ENCODE data around the gene SDHD.

SDHD gene

GRCh38 chr11:112123129-112123528 is 36.5 kb downstream of the SDHD start:
- Histone ChIP-seq H3K4me1 (no peaks in the 10 kb centered on the region), H3K27me3 (no peaks in the 10 kb centered on the region)
- no peak for TF ChIP-seq Cebpa-rat (IDR thresholded peaks at IDR 0.05)

GRCh38 chr11:112127056-112127455 is 40.4 kb downstream of the SDHD start:
- TF ChIP-seq Cebpa-rat (IDR thresholded peaks at IDR 0.05), result no peak
- no peaks in the 10 kb centered on the region for H3K27me3 ChIP-seq
- no peaks in the 10 kb centered on the region for H3K4me1 ChIP-seq
- no peaks in the 10 kb centered on the region for H3K36me3 ChIP-seq
- no peak overlapping the region for H3K9ac ChIP-seq
- H3K4me3 ChIP-seq, result no peak overlapping the region
- H3K4me2 ChIP-seq, result no peak overlapping the region
- H3K27ac ChIP-seq, result no peak overlapping the region
- H4K20me1 ChIP-seq, result no peaks in the 10 kb centered on the region
- no peaks in the 10 kb centered on the region for H3K9me3 ChIP-seq

More at GRCh38 chr11:112123129-112123528, 36.5 kb downstream of the SDHD start:
- Histone ChIP-seq H3K9me3 (no peaks in the 10 kb centered on the region), H3K4me2 (no peak overlapping the region), H3K4me3 (no peak overlapping the region), H3K36me3 (peaks cover 7% of the 10 kb centered on the region), H3K27ac (no peak overlapping the region), H3K9ac (no peak overlapping the region), H4K20me1 (no peaks in the 10 kb centered on the region)

- Histone ChIP-seq H3K4me3 (no peak overlapping the region), H3K27me3 (no peaks in the 10 kb centered on the region), H3K4me1 (no peaks in the 10 kb centered on the region), H3K9ac (no peak overlapping the region), H3K9me3 (no peaks in the 10 kb centered on the region), H3K27ac (no peak overlapping the region), H3K36me3 (no peaks in the 10 kb centered on the region), H4K20me1 (no peaks in the 10 kb centered on the region), H3K4me2 (no peak overlapping the region)
- TF ChIP-seq Cebpa-rat (IDR thresholded peaks at IDR 0.05), result no peak
Observed at GRCh38 chr11:112128483-112129121, 41.9 kb downstream of the SDHD start.

GRCh38 chr11:112129656-112130055 is 43.0 kb downstream of the SDHD start:
- Histone ChIP-seq H4K20me1 (no peaks in the 10 kb centered on the region), H3K27me3 (no peaks in the 10 kb centered on the region), H3K27ac (no peak overlapping the region), H3K9me3 (no peaks in the 10 kb centered on the region), H3K4me1 (no peaks in the 10 kb centered on the region), H3K4me2 (no peak overlapping the region), H3K36me3 (no peaks in the 10 kb centered on the region), H3K4me3 (no peak overlapping the region), H3K9ac (no peak overlapping the region)
- TF ChIP-seq Cebpa-rat (IDR thresholded peaks at IDR 0.05), result no peak

GRCh38 chr11:112132737-112133136 is 46.1 kb downstream of the SDHD start:
- Histone ChIP-seq H3K4me1 (no peaks in the 10 kb centered on the region), H3K4me2 (no peak overlapping the region), H3K9ac (no peak overlapping the region)

GRCh38 chr11:112134473-112134872 is 47.8 kb downstream of the SDHD start:
- H3K9me3 ChIP-seq, result no peaks in the 10 kb centered on the region
- no peaks in the 10 kb centered on the region for H4K20me1 ChIP-seq
- H3K4me3 ChIP-seq, result no peak overlapping the region
- no peaks in the 10 kb centered on the region for H3K36me3 ChIP-seq
- no peak overlapping the region for H3K4me2 ChIP-seq
- H3K9ac ChIP-seq, result no peak overlapping the region
- no peaks in the 10 kb centered on the region for H3K27me3 ChIP-seq
- no peaks in the 10 kb centered on the region for H3K4me1 ChIP-seq
- no peak for TF ChIP-seq Cebpa-rat (IDR thresholded peaks at IDR 0.05)
- no peak overlapping the region for H3K27ac ChIP-seq

More at GRCh38 chr11:112132737-112133136, 46.1 kb downstream of the SDHD start:
- Histone ChIP-seq H3K27me3 (no peaks in the 10 kb centered on the region), H3K4me3 (no peak overlapping the region), H3K27ac (no peak overlapping the region), H3K36me3 (no peaks in the 10 kb centered on the region), H3K9me3 (no peaks in the 10 kb centered on the region), H4K20me1 (no peaks in the 10 kb centered on the region)
- no peak for TF ChIP-seq Cebpa-rat (IDR thresholded peaks at IDR 0.05)

GRCh38 chr11:112143597-112143996 is 56.9 kb downstream of the SDHD start:
- Histone ChIP-seq H4K20me1 (no peaks in the 10 kb centered on the region), H3K4me1 (no peaks in the 10 kb centered on the region), H3K27me3 (no peaks in the 10 kb centered on the region), H3K4me2 (no peak overlapping the region), H3K4me3 (no peak overlapping the region), H3K9ac (no peak overlapping the region), H3K36me3 (no peaks in the 10 kb centered on the region), H3K9me3 (peaks cover 5% of the 10 kb centered on the region), H3K27ac (no peak overlapping the region)
- TF ChIP-seq Cebpa-rat (IDR thresholded peaks at IDR 0.05), result no peak
